ENCODE data around the gene UBAC2. TPM values are rescaled to one million over a fixed set of nuclear protein-coding genes. Genes with fewer than 3 reads are reported as not detected.

The UBAC2 gene
- total RNA-seq, 2 experiments from 2014 or later, result 26.8 to 28.5 TPM

DNA sequence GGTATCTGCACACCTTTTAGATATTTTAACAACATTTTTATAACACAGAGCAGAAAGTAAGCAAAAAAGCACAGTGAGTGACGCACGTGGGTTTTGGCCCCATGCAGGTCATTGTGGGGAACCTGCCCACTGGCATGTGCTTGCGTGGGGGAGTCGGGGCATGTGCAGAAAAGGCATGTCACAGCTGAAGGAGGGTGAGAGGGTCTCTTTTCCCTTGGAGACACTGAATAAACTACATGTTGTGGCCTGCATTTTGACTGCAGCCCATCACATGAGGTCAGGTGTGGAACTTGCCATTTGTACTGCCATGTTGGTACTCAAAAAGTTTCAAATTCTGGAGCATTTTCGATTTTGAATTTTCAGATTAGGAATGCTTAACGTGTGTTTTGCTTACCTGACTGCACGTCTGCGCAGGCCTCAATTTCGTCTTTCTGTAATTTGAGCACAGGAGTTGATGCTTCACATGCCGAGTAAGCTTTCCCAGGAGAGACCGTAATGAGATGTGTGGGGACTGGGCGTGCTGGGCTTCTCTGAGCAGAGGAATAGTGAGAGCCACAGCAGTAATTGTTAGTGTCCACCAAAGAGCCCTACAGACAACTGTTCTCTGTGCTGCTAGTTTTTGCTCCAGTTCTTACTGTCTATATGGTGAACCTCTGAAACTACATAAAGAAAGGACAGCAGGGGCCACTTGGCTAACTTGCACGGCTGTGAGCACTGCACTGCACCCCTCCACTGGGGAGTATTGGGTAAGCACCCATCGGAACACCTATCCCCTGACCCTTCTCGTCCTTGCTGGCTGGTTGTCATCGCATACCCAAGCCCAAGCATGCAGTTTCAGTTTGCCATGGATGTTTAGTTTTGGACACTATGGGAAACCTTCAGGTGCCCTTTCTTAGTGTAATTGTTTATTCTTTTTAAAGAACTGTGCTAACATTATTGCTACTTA, 179.5 kb downstream of the UBAC2 start:
- Histone ChIP-seq H3K9me2 (ENCODE audit: insufficient read depth, low read length) (no peaks in the 10 kb centered on the region), H3K4me3 (ENCODE audit: low read depth, low read length, poor library complexity, severe bottlenecking) (no peak overlapping the region), H3K4me2 (ENCODE audit: low read length) (no peak overlapping the region; the same call in 1 of the 2 replicates), H3K9me3 (ENCODE audit: low read length) (no peaks in the 10 kb centered on the region), H3K79me2 (ENCODE audit: insufficient read depth, low read depth, low read length) (no peaks in the 10 kb centered on the region), H2AFZ (ENCODE audit: low read length) (no peak overlapping the region), H3K4me1 (ENCODE audit: insufficient read depth, low read length, poor library complexity, severe bottlenecking) (peaks cover 26% of the 10 kb centered on the region), H3K27ac (ENCODE audit: low read depth, low read length, poor library complexity, severe bottlenecking) (no peak overlapping the region), H3K36me3 (ENCODE audit: insufficient read depth, low read length) (peaks cover 3% of the 10 kb centered on the region; the same call in 1 of the 2 replicates), H4K20me1 (ENCODE audit: insufficient read depth, low read length) (no peaks in the 10 kb centered on the region)
- intact Hi-C loops (cut with micrococcal nuclease; ENCODE audit: unreplicated experiment), result loop anchor here (5.0 kb wide), 1 partner anchor 98 kb away; no protein-coding TSS in a partner anchor
- TF ChIP-seq, protein P1, sequence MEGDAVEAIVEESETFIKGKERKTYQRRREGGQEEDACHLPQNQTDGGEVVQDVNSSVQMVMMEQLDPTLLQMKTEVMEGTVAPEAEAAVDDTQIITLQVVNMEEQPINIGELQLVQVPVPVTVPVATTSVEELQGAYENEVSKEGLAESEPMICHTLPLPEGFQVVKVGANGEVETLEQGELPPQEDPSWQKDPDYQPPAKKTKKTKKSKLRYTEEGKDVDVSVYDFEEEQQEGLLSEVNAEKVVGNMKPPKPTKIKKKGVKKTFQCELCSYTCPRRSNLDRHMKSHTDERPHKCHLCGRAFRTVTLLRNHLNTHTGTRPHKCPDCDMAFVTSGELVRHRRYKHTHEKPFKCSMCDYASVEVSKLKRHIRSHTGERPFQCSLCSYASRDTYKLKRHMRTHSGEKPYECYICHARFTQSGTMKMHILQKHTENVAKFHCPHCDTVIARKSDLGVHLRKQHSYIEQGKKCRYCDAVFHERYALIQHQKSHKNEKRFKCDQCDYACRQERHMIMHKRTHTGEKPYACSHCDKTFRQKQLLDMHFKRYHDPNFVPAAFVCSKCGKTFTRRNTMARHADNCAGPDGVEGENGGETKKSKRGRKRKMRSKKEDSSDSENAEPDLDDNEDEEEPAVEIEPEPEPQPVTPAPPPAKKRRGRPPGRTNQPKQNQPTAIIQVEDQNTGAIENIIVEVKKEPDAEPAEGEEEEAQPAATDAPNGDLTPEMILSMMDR (conservative IDR thresholded peaks at IDR 0.05; ENCODE audit: low read length), result no peak
- TF ChIP-seq EZH2phosphoT487 (IDR thresholded peaks at IDR 0.05; ENCODE audit: borderline replicate concordance, low read depth, low read length), result no peak
- ChIA-PET POLR2A (no interaction called here), CTCF (ENCODE audit: unreplicated experiment) (no interaction called here)
- DNase-seq (ENCODE audit: low spot score), result no peak
- no TSS peak for BruUV-seq (replicated peaks)

DNA sequence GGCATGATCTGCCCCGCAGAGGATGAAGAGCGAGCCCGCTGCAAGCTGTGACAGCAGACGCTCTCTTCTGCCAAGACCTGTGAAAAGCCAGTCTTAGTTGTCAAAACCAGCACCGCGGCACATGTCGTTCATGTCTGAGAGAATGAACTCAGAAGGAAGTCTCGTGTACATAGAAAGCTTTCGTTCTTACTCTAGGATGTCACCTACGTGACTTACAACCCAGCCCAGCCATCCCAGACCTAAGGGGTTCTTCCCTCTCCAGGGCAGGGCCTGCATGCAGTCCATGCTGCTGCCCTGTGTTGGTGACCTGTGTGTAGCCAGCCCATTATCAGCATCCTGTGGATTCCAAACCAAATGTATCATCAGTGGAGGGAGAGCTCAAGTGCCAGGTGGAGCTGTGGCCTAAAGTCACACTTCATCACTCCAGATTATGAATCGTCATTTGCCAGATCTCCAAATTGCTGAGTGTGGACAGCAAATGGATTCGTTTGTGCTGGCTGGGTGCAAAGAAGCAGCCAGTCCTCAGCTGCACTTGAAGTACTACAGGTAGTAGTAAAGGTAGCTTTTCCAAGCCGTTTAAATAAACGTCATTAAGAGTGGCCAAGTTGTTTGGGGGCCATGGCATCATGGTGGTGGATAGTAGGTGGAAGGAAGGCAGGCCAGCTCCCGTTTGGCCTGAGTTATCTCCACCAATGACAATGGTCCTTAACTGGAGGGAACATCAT, 180.4 kb downstream of the UBAC2 start:
- H3K79me2 ChIP-seq (ENCODE audit: insufficient read depth, low read depth, low read length), result no peaks in the 10 kb centered on the region

More for the DNA sequence above, 180.4 kb downstream of the UBAC2 start:
- H3K9me2 ChIP-seq (ENCODE audit: insufficient read depth, low read length), result no peaks in the 10 kb centered on the region
- CTCF ChIA-PET (ENCODE audit: unreplicated experiment), result no interaction called here
- H3K4me3 ChIP-seq (ENCODE audit: low read depth, low read length, poor library complexity, severe bottlenecking), result no peak overlapping the region
- intact Hi-C loops (cut with micrococcal nuclease; ENCODE audit: unreplicated experiment), result no loop called here
- DNase-seq (ENCODE audit: low spot score), result no peak
- POLR2A ChIA-PET, result no interaction called here
- TF ChIP-seq EZH2phosphoT487 (IDR thresholded peaks at IDR 0.05; ENCODE audit: borderline replicate concordance, low read depth, low read length), result no peak
- TF ChIP-seq, protein P1 (conservative IDR thresholded peaks at IDR 0.05; ENCODE audit: low read length), result no peak
- H3K36me3 ChIP-seq (ENCODE audit: insufficient read depth, low read length), result peaks cover 3% of the 10 kb centered on the region; the same call in 1 of the 2 replicates
- H3K4me2 ChIP-seq (ENCODE audit: low read length), result no peak overlapping the region
- no peaks in the 10 kb centered on the region for H4K20me1 ChIP-seq (ENCODE audit: insufficient read depth, low read length)
- no TSS peak for BruUV-seq (replicated peaks)
- H3K9me3 ChIP-seq (ENCODE audit: low read length), result no peaks in the 10 kb centered on the region
- H3K4me1 ChIP-seq (ENCODE audit: insufficient read depth, low read length, poor library complexity, severe bottlenecking), result peaks cover 17% of the 10 kb centered on the region
- no peak overlapping the region for H2AFZ ChIP-seq (ENCODE audit: low read length)
- H3K27ac ChIP-seq (ENCODE audit: low read depth, low read length, poor library complexity, severe bottlenecking), result no peak overlapping the region

Measured in OCI-LY7 (cell line).